Aorta (tissue), 5 donors: ENCODE measurements around the gene INSYN2A. TPM values are rescaled to one million over a fixed set of nuclear protein-coding genes. Genes with fewer than 3 reads are reported as not detected.

Source experiments
- ATAC-seq: fragments of 200-7000 bp; cut with Tn5 transposase; one replicate; pipeline ENCODE4 v1.9.1; 2022; ENCODE audit warnings: moderate library complexity; ENCODE audit not compliant: low FRiP score
- DNase-seq, 2 donors: peaks; one replicate each; pipeline ENCODE4 v3.0.0-alpha.2; 2020
- H3K27ac ChIP-seq, 2 donors: one replicate each; pipeline ENCODE4 v1.5.1; 2013; ENCODE audit warnings: low read length in 2 of 2, mild to moderate bottlenecking in 2 of 2, moderate library complexity in 2 of 2, control low read depth in 1 of 2, inconsistent platforms in 1 of 2, low read depth in 1 of 2
- H3K27me3 ChIP-seq, 2 donors: one replicate each; pipeline ENCODE4 v1.6.1; 2013; ENCODE audit warnings: control low read depth in 1 of 2, low read length in 1 of 2, mild to moderate bottlenecking in 1 of 2, moderate library complexity in 1 of 2; ENCODE audit not compliant: insufficient read depth in 2 of 2, control insufficient read depth in 1 of 2
- H3K36me3 ChIP-seq, 2 donors: one replicate each; pipeline ENCODE4 v1.6.1; 2013; ENCODE audit warnings: control low read depth in 1 of 2, low read length in 1 of 2, mild to moderate bottlenecking in 1 of 2; ENCODE audit not compliant: insufficient read depth in 2 of 2, control insufficient read depth in 1 of 2
- H3K4me1 ChIP-seq, 2 donors: one replicate each; pipeline ENCODE4 v1.6.1; 2013; ENCODE audit warnings: low read length in 2 of 2, control low read depth in 1 of 2, mild to moderate bottlenecking in 1 of 2, moderate library complexity in 1 of 2; ENCODE audit not compliant: insufficient read depth in 2 of 2, control insufficient read depth in 1 of 2
- H3K4me3 ChIP-seq, 2 donors: one replicate each; pipeline ENCODE4 v1.5.1; 2013; ENCODE audit warnings: low read length in 2 of 2, control low read depth in 1 of 2, mild to moderate bottlenecking in 1 of 2
- H3K9me3 ChIP-seq: one replicate; pipeline ENCODE4 v1.6.1; 2013; ENCODE audit warnings: mild to moderate bottlenecking, low read length; ENCODE audit not compliant: control insufficient read depth
- WGBS, 2 donors: extraction: QIAGEN DNeasy Blood & Tissue Kit; methylation state at CpG; one replicate each; pipeline ENCODE4 v1.1.7; 2013; 5-methylcytosine and 5-hydroxymethylcytosine counted together
- intact Hi-C, 2 donors: fragments of 100-400 bp; cut with DNase I; formaldehyde crosslinking; loops; one replicate each; pipeline versions ENCODE4 v1.14.2 to v1.15.0; 2022
- polyA plus RNA-seq, 2 donors: library from polyadenylated mRNA; stranded (reverse); fragments of 200-250 nt; gene quantifications; one replicate each; pipeline ENCODE4 v1.2.3, GENCODE V29; 2013
- total RNA-seq, 2 donors: library from RNA; stranded (reverse); fragmentation: NEBNext Ultra II Directional; extraction: Animal tissue kit (Norgen Biotek cat#: 25700); gene quantifications; one replicate each; pipeline ENCODE4 v1.2.1, GENCODE V29; 2021
- donor health status: healthy with polysubstance abuse.
- donor health status: Bipolar disorder and iron deficiency.
- donor health status: DM: no; HTN: no; CAD: no.
- donor health status: DM: no; HTN: no; CAD: no.
- donor health status: DM: yes; HTN: yes; CAD: no.

Gene INSYN2A
- total and polyA plus RNA-seq, 4 donors: not detected

GRCh38 chr10:127153181-127153580, 43.2 kb downstream of the INSYN2A start:
- no peak overlapping the region for H3K4me3 ChIP-seq
- H3K36me3 ChIP-seq: no peaks in the 10 kb centered on the region
- intact Hi-C loops: no loop called here
- no peak for ATAC-seq
- H3K27me3 ChIP-seq: no peaks in the 10 kb centered on the region
- H3K27ac ChIP-seq: no peak overlapping the region
- 75 to 82% methylated on average over 4 of the region's 4 CpGs for WGBS, 2 donors
- no peaks in the 10 kb centered on the region for H3K4me1 ChIP-seq
- DNase-seq: no peak
- no peaks in the 10 kb centered on the region for H3K9me3 ChIP-seq

GRCh38 chr10:127151981-127152699, 44.3 kb downstream of the INSYN2A start:
- intact Hi-C loops: no loop called here
- ATAC-seq: no peak
- 84 to 86% methylated on average over 9 of the region's 9 CpGs for WGBS, 2 donors

GRCh38 chr10:127151541-127151940, 44.9 kb downstream of the INSYN2A start:
- DNase-seq (no peak), ATAC-seq (no peak)
- 94 to 97% methylated on average over 10 of the region's 10 CpGs for WGBS, 2 donors
- Histone ChIP-seq H3K4me3 (no peak overlapping the region), H3K36me3 (no peaks in the 10 kb centered on the region), H3K27me3 (no peaks in the 10 kb centered on the region), H3K4me1 (no peaks in the 10 kb centered on the region), H3K9me3 (no peaks in the 10 kb centered on the region), H3K27ac (no peak overlapping the region)
- intact Hi-C loops: no loop called here

More at GRCh38 chr10:127151981-127152699, 44.3 kb downstream of the INSYN2A start:
- no peak for DNase-seq
- H3K27ac ChIP-seq: no peak overlapping the region
- no peaks in the 10 kb centered on the region for H3K9me3 ChIP-seq
- no peak overlapping the region for H3K4me3 ChIP-seq
- H3K27me3 ChIP-seq: no peaks in the 10 kb centered on the region
- H3K4me1 ChIP-seq: no peaks in the 10 kb centered on the region
- no peaks in the 10 kb centered on the region for H3K36me3 ChIP-seq

GRCh38 chr10:127150136-127150535, 46.3 kb downstream of the INSYN2A start:
- intact Hi-C loops: no loop called here
- 92 to 94% methylated on average over 5 of the region's 5 CpGs for WGBS, 2 donors
- Histone ChIP-seq H3K27me3 (no peaks in the 10 kb centered on the region), H3K27ac (no peak overlapping the region), H3K4me1 (no peaks in the 10 kb centered on the region), H3K36me3 (no peaks in the 10 kb centered on the region), H3K4me3 (no peak overlapping the region), H3K9me3 (no peaks in the 10 kb centered on the region)
- no peak for ATAC-seq
- DNase-seq: no peak

GRCh38 chr10:127149501-127150081, 46.8 kb downstream of the INSYN2A start:
- ATAC-seq: no peak
- Histone ChIP-seq H3K36me3 (no peaks in the 10 kb centered on the region), H3K9me3 (no peaks in the 10 kb centered on the region), H3K4me1 (no peaks in the 10 kb centered on the region), H3K27ac (no peak overlapping the region), H3K27me3 (no peaks in the 10 kb centered on the region), H3K4me3 (no peak overlapping the region)
- WGBS, 2 donors: 59 to 63% methylated on average over 7 of the region's 7 CpGs
- DNase-seq: no peak
- intact Hi-C loops: no loop called here

- no peaks in the 10 kb centered on the region for H3K36me3 ChIP-seq
- no peaks in the 10 kb centered on the region for H3K9me3 ChIP-seq
- intact Hi-C loops: no loop called here
- ATAC-seq (no peak), DNase-seq (no peak)
- WGBS, 2 donors: 56 to 73% methylated on average over 2 of the region's 2 CpGs
- no peaks in the 10 kb centered on the region for H3K27me3 ChIP-seq
- H3K4me3 ChIP-seq: no peak overlapping the region
- H3K27ac ChIP-seq: no peak overlapping the region
- H3K4me1 ChIP-seq: no peaks in the 10 kb centered on the region
Observed at GRCh38 chr10:127148933-127149220, 47.5 kb downstream of the INSYN2A start.

- WGBS, 2 donors: 73 to 74% methylated on average over 15 of the region's 15 CpGs
- ATAC-seq (no peak), DNase-seq (no peak)
- Histone ChIP-seq H3K27ac (no peak overlapping the region), H3K36me3 (no peaks in the 10 kb centered on the region), H3K4me1 (no peaks in the 10 kb centered on the region), H3K4me3 (no peak overlapping the region), H3K9me3 (no peaks in the 10 kb centered on the region), H3K27me3 (no peaks in the 10 kb centered on the region)
- intact Hi-C loops: no loop called here
Observed at GRCh38 chr10:127148066-127148932, 48.1 kb downstream of the INSYN2A start.

- intact Hi-C loops: no loop called here
- DNase-seq: no peak
- Histone ChIP-seq H3K4me1 (no peaks in the 10 kb centered on the region), H3K9me3 (no peaks in the 10 kb centered on the region), H3K27ac (no peak overlapping the region), H3K36me3 (no peaks in the 10 kb centered on the region), H3K4me3 (no peak overlapping the region), H3K27me3 (no peaks in the 10 kb centered on the region)
- 92 to 95% methylated on average over 9 of the region's 9 CpGs for WGBS, 2 donors
- ATAC-seq: no peak
Observed at GRCh38 chr10:127146661-127147060, 49.7 kb downstream of the INSYN2A start.
